ENCODE results near the gene PRPF8. TPM values are rescaled to one million over a fixed set of nuclear protein-coding genes. Genes with fewer than 3 reads are reported as not detected.

Gene PRPF8
- total and polyA plus RNA-seq, 2 of the 8 experiments (the other 6 are each of a cell fraction or from before 2014, with no cell fraction given): 329 to 337 TPM

GRCh38 chr17:1705004-1705403 lies 20.3 kb upstream of the PRPF8 start (continued):
- TF ChIP-seq GABPA (IDR thresholded peaks at IDR 0.05; ENCODE audit: borderline replicate concordance, insufficient read depth, low read length): no peak
- TF ChIP-seq HDAC2 (IDR thresholded peaks at IDR 0.05; ENCODE audit: borderline replicate concordance in 1 of 2, low read depth in 2 of 2, low read length in 2 of 2): no peak
- TF ChIP-seq TEAD4 (IDR thresholded peaks at IDR 0.05; ENCODE audit: low read depth, low read length): no peak
